G401 (cell line): ENCODE measurements around the gene EEPD1. TPM values are rescaled to one million over a fixed set of nuclear protein-coding genes. Genes with fewer than 3 reads are reported as not detected.

Experiments
- DNase-seq: peaks from one replicate; pipeline ENCODE4 v3.0.0-alpha.2; 2015; ENCODE audit warnings: low spot score
- in situ Hi-C: cut with HindIII; loops from 2 replicates; pipeline ENCODE4 v1.10.0; 2016; ENCODE audit warnings: low sequenced_read_pairs, mixed read lengths
- total RNA-seq: library from RNA; depleted of rRNA; stranded (reverse); fragments of >200 nt; shearing (Covaris generic); gene quantifications from 2 replicates; pipeline ENCODE4 v1.2.3, GENCODE V29; 2014

Gene EEPD1
- total RNA-seq, 1 experiment from 2014 or later: 15.5 TPM

GRCh38 chr7:36151921-36152755 is 916 bp upstream of the EEPD1 start:
- in situ Hi-C loops: no loop called here
- DNase-seq: peak; percentile 19

- in situ Hi-C loops: no loop called here
- peak; percentile 15 for DNase-seq
These were observed 580 bp downstream of the EEPD1 start for GRCh38 chr7:36153571-36154097.

- DNase-seq: no peak
- in situ Hi-C loops: no loop called here
These were observed 1.5 kb downstream of the EEPD1 start for GRCh38 chr7:36154255-36155212.

- in situ Hi-C loops: no loop called here
- peak; percentile 85 for DNase-seq
These were observed 2.8 kb downstream of the EEPD1 start for GRCh38 chr7:36155811-36156361.

- in situ Hi-C loops: no loop called here
- DNase-seq: no peak
These were observed 4.7 kb downstream of the EEPD1 start for GRCh38 chr7:36157527-36158320.

- in situ Hi-C loops: no loop called here
- DNase-seq: no peak
These were observed 5.2 kb downstream of the EEPD1 start for GRCh38 chr7:36158321-36158605.

GRCh38 chr7:36159618-36160017 is 6.6 kb downstream of the EEPD1 start:
- in situ Hi-C loops: no loop called here
- DNase-seq: no peak

- no peak for DNase-seq
- in situ Hi-C loops: no loop called here
These were observed 7.3 kb downstream of the EEPD1 start for GRCh38 chr7:36160313-36160712.

- in situ Hi-C loops: no loop called here
- DNase-seq: no peak
These were observed 8.9 kb downstream of the EEPD1 start for GRCh38 chr7:36161996-36162395.

- in situ Hi-C loops: no loop called here
- no peak for DNase-seq
These were observed 12.0 kb downstream of the EEPD1 start for GRCh38 chr7:36165059-36165458.

GRCh38 chr7:36165802-36166201 is 12.7 kb downstream of the EEPD1 start:
- in situ Hi-C loops: no loop called here
- no peak for DNase-seq

GRCh38 chr7:36167403-36168050 is 14.5 kb downstream of the EEPD1 start:
- no peak for DNase-seq
- in situ Hi-C loops: no loop called here

GRCh38 chr7:36171503-36171902 is 18.4 kb downstream of the EEPD1 start:
- in situ Hi-C loops: no loop called here
- DNase-seq: no peak

- no peak for DNase-seq
- in situ Hi-C loops: no loop called here
These were observed 22.8 kb downstream of the EEPD1 start for GRCh38 chr7:36175886-36176285.

- no peak for DNase-seq
- in situ Hi-C loops: no loop called here
These were observed 23.6 kb downstream of the EEPD1 start for GRCh38 chr7:36176697-36177096.

- no peak for DNase-seq
- in situ Hi-C loops: no loop called here
These were observed 27.1 kb downstream of the EEPD1 start for GRCh38 chr7:36180121-36180520.

GRCh38 chr7:36181668-36182067 is 28.6 kb downstream of the EEPD1 start:
- no peak for DNase-seq
- in situ Hi-C loops: no loop called here

GRCh38 chr7:36182854-36183604 is 30.0 kb downstream of the EEPD1 start:
- in situ Hi-C loops: no loop called here
- DNase-seq: peak; percentile 54
